ENCODE measurements around the gene STX10.

Gene STX10

DNA sequence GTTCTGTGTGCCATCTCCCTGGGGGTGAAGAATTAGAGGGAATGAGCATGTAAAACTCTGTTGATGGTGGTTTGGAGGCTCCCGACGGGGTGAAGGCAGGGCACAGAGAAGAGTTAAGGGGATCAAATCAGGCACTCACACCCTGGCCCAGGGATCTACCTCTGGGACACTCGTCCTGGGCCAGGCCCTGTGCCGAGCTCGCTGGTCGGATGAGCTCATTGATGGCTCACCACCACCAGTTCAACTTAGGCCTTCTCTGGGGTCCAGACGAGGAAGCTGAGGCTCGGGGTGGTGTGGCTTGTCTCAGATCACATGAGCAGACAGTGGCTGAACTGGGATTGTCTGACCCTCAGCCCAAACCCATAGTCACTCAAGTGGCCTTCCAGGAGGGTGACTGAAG is 30.5 kb downstream of the STX10 start:
- no peak for DNase-seq (ENCODE audit: low read depth in 2 of 2)

DNA sequence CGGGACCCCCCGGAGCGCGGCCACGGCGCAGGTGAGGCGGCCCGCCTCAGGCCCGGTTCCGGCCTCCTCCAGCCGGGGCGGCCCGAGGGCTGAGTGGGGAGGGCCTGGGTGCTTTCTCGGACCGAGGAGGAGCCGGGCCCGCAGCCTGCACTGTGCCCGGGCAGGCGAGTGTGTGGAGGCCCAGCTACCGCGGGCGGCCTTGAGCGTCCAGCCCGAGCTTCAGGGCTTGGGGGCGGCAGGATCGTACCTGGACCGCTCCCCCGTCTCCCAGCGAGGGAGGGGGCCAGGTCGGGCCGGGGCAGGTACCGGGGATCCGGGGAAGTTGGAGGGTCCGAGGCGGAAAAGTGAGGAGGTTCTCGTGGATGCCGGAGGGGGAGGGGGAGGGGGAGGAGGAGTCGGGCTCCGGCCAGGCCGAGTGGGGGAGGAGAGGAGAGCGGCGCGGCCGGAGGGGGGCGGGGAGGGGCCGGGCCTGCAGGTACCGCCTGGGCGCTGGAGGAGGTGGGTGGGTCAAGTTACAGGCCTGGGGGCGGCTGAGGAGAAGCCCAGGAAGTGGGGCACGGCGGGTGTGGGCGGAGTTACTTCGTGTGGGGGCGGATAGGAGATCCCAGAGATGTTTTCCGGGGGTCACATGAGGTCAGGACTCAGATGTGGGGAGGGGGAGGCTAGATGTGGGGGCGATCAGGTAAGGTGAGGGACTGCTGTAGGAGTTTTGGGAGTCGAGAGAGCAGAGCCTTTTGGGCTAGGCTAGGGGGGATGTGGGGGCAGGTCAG is 31.6 kb downstream of the STX10 start:
- DNase-seq (ENCODE audit: low read depth in 2 of 2), result no peak

DNA sequence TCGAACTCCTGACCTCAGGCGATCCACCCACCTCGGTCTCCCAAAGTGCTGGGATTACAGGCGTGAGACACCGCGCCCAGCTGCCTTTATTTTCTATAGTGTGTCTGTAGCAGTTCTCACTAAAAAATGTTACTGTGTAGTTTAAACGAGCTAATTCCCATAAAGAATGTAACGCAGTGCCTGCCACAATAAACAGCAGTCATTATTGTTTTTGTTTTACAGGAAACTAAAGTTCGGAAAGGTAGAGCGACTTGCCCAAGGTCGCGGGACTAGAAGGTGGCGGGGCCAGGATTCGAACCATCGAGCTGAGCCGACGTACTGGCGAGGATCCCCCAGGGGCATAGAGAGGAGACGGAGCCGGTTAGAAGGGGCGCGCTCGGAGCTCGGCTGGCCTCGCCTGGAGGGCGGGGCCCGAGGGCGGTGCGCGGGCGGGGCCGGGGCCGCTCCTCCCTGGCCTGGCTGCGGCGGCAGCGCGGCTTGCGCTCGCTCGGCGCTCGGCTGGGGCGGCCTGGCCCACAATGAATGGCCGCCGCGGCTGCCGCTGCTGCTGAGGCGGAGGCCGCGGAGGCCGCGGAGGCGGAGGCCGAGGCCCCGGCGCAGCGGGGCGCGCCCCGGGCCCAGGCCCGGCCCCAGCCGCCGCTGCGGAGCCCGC is 32.3 kb downstream of the STX10 start, which contains the start of gene NACC1:
TSS of gene NACC1 (plus strand) at position 493 of the 652 bp plus-strand sequence. CDS start 16,944 bp downstream, outside the sequence.
- peak; percentile 68 for DNase-seq (ENCODE audit: low read depth in 2 of 2)

DNA sequence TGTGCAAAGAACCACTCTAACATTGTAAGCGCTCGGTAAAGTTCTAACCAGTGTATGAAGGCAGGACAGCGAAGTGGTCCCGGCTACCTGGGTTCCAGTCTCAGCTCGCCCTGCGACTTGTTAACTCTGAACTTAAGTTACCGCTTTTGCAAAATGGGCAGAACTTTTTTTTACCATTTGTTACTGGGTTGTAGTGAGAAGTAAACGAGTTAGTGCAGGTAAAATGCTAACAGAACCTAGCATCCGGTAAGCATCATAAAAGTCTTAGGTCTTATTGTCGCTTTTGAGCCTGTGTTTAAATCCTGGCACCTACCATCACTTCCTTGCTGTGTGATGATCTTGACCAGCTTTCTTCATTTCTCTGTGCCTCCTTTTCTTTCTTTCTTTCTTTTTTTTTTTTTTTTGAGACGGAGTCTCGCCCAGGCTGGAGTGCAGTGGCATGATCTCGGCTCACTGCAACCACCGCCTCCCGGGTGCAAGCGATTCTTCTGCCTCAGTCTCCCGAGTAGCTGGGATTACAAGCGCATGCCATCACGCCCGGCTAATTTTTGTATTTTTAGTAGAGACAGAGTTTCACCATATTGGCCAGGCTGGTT is 32.9 kb downstream of the STX10 start:
- DNase-seq (ENCODE audit: low read depth in 2 of 2), result no peak

DNA sequence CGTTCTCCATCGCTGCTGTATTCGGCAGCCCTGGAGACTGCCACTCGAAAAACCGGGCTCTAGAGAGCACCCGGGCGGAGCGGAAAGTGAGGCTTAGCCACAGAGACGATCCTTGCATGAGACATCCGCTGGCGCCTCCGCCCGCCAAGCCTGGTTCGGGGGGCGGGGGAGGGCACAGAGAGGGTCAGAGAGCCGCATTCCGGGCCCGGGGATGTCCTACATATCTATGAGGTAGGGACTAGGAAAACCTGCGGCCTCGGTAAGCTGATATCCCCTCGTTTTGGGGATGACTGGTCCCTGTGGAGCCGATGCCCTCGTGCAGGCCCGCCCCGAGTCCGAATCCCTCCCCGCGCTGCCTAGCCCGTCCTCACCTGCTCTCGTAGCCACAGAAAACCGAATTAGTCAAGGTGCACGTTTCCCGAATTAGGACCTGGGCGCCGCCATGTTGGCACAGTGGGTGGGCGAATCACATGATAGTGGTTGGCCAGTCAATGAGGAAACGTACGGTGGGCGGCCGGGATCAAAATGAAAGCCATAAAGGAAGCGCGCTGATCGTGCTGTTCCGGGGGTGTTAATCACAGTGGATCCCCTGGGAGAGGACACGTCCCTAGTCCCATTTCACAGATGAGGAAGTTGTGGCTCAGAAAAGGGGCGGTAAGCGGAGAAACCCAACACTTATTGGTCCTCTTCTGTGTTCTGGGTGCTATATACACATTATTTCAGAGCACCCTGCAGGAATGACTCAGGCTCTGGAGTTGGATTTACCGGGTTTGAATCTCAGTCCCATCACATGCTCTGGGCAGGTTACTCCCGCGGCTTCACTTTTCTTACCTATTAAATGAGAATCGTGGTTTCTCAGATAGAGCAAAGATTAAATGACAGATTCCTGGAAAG is 33.6 kb downstream of the STX10 start, which contains the start of gene TRMT1:
TSS of gene TRMT1 (minus strand) at position 459 of the 894 bp plus-strand sequence. CDS start at position 118, 341 bp downstream.
- DNase-seq (ENCODE audit: low read depth in 2 of 2), result peak; percentile 82 to 84

DNA sequence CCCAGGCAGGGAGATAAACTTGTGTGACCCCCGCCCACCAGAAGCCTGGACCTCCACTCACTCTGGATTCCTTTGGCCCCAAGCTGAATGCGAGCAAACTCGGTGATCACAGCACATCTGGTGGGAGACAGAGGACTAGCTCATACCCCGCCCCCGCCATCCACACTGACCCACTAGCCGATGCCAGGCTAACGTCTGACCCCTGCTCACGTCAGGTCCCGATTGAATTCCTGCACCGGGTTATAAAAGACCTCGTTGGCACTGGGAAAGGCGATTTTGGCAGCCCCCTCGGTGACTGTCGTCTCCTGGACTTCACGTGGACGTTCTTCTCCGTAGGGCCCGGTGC is 34.3 kb downstream of the STX10 start:
- no peak for DNase-seq (ENCODE audit: low read depth in 2 of 2)

DNA sequence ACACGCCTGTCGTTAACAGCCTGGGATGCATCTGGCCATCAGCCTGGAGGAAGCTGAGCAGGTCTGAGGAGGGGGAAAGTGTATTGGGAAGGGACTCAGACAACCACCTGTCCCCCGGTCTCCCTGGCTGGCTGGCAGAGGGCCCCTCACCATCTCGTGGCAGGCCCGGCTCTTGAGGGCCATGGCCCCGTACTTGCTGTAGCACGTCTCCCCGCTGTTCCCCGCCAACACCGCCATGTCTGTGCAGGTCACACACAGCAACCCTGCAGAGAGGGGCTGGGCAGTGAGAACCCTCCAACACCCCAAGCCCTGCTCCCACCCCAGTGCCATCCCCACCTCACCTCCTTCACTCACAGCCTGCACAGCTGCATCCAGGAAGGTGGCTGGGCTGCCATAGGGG is 37.6 kb downstream of the STX10 start:
- DNase-seq (ENCODE audit: low read depth in 2 of 2), result no peak

DNA sequence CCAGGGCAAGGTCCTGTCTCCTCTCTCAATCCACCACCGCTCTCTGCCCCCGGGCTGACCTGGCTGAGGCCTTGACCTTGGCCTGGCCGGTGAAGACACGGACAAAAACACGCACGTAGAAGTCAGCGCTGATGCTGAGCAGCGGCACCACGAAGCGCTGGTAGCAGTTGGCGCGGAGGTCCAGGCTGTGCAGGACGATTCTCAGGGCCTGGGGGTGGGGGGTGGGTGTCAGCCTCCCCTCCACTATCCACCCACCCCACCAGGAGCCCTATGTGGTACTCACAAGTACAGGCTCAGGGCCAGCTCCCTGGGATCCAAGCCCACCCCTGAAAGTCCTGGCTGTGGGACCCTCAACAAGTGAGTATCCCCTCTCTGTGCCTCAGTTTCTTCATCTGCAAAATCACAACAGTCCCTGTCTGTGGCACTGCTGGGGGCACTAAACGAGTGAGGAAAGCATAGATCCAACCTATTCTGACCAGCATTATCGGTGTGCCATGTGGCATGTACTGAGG is 40.0 kb downstream of the STX10 start:
- no peak for DNase-seq (ENCODE audit: low read depth in 2 of 2)

DNA sequence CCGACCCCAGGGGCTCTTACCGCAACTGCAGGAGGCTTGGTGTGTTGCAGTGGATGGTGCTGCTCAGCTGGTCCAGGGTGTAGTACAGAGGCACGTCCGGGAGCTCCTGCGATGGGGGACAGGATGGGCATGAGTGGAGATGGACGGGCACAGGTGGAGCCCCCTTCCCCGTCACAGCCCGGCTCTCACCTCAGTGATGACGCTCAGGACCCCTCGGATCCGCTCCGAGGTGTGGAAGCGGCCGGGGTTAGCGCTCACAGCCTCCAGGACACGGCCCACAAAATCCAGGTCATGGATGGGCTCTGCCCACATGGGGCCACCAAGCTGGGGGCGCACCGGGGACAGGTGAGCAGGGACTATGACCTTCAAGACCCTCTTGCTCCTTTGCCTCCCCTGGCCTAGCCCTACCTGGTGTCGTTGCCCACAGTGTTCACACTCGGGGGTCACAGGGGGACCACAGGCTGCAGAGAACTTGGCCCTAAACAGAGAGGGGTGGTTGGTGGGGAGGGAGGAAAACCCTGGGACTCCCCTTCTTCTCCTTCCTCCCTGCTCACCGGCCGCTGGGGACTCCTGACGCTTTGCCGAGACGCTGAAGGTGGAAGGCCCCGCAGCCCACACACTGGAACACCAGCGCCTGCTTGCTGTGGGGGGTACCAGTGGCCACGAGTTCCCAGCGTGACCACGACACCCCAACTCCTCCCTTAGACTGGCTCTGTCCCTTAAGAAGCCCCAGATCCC is 40.6 kb downstream of the STX10 start:
- no peak for DNase-seq (ENCODE audit: low read depth in 2 of 2)

DNA sequence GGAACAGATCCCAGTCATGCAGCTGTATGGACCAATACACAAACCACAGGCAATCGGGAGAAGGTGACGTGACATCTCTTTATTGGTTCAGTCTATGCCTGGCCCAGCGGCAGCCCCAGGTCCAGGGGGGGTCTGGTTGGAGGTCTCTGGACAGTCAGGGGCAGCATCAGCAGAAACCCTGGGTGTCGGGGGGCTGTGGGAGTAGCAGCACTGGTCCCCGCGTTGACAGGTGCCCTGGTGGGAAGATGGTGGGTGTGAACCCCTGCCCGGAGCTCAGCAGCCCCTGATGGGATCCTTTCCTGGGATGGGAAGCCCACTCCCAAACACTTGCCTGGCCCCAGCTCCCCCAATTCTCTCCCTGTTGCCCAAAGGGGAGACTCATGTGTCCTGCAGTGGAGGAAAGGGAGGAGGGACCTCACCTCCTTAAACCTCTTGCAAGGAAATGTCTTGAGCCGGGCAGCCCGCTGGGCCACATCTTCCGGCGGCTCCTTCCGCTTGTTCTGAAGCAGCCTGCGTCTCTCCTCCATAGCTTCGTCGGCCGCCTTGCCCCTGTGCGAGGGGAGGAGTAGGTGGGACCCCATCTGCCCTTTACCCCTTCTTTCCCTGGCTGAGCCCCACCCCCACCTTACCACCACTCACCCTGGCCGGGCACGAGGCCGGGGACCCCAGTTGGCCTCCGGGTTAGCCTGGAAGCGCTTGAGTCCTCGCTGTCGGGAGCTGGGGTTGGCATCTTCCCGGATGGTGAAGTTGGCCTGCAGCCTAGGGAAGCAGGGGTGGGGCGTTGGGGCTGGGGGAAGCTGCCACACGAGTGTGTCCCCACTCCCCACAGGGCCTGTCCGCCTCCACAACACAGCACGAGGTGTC is 45.1 kb downstream of the STX10 start:
- no peak for DNase-seq (ENCODE audit: low read depth in 2 of 2)

DNA sequence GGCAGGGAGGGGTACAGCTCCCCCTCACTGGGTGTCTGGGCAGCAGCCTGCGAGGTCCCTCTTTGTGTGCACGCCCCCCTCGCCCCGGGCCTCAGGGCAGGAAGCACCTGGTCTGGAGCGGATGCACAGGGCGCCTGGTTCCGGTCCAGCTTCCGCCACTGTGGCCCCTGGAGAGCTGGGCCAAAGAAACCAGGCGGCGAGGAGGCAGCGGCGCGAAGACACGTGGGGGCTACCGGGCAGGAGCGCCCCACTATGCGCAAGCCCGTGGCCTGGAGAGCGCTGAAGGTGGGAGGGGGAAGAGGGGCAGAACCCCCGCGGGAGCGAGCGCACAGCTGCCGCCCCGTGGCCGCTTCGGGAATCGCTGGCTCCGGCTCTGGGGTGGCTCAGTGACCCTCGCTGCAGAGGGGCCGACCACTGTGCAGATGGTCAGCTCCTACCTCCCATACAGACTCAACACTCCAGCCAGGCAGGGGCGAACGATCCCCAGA is 45.8 kb downstream of the STX10 start:
- DNase-seq (ENCODE audit: low read depth in 2 of 2), result no peak

DNA sequence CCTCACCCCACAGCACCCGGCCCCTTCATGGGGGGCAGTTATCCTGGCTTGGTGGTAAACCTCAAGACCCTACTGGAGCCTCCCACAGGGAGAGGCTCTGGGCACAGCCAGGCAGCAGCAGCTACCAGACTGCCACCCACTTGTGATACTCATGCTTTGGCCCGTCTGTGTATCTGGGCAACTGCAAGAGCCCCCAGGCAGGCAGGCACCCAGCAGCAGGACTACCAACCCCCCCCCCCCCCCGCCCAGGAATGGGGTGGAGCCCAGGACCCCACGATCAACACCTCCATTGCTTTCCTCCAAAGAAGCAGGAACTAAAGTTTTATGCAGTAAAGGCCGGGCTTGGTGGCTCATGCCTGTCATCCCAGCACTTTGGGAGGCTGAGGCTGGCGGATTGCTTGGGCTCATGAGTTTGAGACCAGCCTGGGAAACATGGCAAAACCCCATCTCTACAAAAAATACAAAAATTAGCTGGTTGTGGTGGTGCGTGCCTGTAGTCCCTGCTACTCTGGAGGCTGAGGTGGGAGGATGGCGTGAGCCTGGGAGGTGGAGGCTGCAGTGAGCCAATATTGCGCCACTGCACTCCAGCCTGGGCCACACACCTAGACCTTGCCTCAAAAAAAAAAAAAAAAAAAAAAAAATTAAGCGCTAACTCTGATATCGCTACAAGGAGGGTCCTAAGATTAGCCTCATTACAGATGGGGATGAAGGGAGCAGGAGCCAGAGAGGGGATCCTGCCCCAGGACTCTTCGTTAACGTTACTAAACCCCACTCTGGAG is 46.4 kb downstream of the STX10 start:
- no peak for DNase-seq (ENCODE audit: low read depth in 2 of 2)

DNA sequence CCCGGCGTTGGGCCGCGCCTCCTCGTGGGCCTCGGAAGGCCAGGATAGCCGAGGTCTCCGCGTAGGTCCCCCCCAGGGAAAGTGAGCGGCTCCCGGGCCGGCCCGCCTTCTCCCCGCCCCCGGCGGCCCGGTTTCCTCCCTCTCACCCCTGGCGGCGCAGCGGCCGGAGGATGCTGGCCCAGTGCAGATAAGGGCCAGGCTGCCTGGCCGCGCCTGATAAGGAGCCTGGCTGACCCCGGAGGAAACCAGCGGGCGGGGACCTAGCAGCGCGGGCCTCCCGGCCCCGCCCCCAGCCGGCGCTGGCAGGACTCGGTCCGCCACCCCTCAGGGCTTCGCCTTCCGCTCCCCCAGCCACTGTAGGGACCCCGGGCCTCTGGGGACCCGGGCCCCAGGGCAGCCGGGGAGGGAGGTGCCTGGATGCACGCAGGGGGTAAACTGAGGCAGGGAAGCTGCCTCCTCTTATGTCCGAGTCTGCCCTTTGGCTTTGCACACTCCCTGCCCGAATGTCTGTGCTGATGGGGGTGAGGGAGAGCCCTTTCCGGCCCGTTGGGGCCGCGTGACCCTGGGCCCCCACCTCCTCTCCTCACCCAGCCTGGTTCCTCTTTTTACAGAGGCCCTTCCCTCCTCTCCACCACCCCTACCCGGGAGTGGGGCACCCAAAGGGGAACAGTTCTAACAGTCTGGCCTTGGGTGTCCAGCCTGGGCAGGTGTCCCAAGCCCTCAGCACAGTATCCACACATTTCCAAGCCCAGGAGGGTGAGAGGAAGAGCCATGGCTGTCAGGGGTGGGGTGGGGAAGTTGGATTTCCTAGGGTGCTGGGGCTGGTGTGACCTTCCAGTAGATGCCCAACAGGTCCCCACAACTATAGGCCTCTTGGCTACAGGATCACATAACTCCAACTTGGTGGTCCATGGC is 47.3 kb downstream of the STX10 start, which contains the start of gene LYL1:
TSS of gene LYL1 (minus strand) at position 193 of the 915 bp plus-strand sequence. CDS start 1,687 bp downstream, outside the sequence.
- no peak for DNase-seq (ENCODE audit: low read depth in 2 of 2)

DNA sequence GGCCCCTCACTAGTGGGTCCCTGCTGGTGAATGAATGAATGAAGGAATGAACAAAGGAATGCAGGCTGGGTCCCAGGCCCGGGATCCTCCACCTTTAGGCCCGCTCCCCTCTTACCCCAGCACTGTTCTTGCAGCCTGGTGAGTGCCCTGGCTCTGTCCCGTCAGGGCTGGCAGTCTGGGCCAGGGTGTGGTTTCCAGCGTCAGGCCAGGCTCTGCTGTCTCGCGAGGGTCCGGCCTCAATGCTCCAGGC is 47.8 kb downstream of the STX10 start:
- no peak for DNase-seq (ENCODE audit: low read depth in 2 of 2)

DNA sequence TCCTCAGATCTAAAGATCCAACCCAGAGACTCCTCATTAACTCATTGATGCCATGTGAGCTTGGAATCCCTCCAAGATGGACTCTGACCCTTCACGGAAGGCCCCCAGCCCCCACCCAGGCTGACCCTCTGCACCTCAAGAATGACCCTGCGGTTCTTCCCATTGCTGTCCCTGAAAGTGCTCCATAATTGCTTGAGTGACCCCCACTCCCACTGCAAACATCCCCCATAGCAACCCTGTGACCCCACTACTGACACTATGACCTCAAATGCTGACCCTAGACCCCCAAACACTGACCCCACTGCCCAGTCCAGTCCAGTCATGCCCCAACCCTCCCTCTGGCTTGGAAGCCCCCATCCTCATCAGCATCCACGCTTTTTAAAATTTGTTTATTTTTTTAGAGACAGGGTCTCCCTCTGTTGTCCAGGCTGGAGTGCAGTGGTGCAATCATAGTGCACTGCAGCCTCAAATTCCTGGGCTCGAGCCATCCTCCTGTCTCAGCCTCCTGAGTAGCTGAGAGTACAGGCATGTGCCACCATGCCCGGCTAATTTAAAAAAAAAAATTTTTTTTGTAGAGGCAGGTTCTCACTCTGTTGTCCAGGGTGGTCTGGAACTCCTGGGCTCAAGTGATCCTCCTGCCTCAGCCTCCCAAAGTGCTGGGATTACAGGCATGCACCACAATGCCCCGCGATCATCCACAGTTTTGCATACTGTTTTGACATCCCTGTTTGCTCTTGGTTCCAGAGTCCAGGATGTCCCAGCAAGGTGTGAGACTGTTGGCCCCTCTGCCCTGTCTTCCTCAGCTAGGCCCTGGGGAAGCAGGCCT is 48.4 kb downstream of the STX10 start:
- no peak for DNase-seq (ENCODE audit: low read depth in 2 of 2)

DNA sequence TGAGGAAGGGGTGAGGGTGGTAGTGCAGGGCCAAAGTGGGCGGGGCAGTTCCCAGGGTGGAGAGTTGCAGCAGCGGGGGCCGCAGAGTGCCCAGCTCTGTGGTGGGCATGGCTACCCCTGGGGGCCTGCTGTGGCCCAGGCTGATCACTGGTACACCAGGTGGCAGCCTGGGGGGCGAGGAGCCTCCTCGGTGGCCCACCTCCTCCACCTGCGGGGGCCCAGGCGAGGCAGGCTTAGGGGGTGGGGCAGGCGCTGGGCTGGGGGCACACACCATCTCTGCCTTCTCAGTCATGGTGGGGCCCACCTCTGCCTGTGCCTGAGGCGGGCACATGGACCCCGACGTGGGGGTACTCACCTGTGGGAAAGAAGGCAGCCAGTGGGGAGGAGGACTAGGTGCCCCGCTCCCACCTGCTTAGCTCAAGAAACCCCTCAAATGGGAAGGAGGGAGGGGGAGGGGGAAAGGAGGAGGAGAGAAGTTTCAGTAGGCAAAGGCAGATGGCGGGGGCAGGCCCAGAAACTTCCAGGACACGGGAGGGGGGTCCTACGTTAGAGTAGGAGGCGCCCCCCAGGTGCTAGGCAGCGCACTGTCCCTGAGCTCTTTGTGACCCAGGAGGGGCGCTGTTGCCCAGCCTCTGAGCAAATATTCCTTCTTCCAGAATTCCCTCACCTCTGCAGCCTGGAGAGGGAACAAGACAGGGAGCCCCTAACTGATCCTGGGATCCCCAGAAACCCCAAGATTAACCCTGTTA is 49.2 kb downstream of the STX10 start:
- DNase-seq (ENCODE audit: low read depth in 2 of 2), result no peak

Measured in fibroblast of skin of left biceps (primary cell).